ENCODE measurements around the gene TYROBP.

TYROBP gene

GRCh38 chr19:35943321-35944301 is 35.5 kb upstream of the TYROBP start:
- H3K79me2 ChIP-seq (ENCODE audit: insufficient read depth, low read length), result no peaks in the 10 kb centered on the region
- TF ChIP-seq CTCF (IDR thresholded peaks at IDR 0.05; ENCODE audit: insufficient read depth, low read length, poor library complexity, severe bottlenecking) (no peak), EZH2phosphoT487 (conservative IDR thresholded peaks at IDR 0.05; ENCODE audit: low read length) (no peak)
- no peaks in the 10 kb centered on the region for H3K9me3 ChIP-seq (ENCODE audit: insufficient read depth, low read length)
- H3K9me2 ChIP-seq (replicated peaks; ENCODE audit: insufficient read depth, low read length), result no peaks in the 10 kb centered on the region
- no peak overlapping the region for H3K4me3 ChIP-seq (ENCODE audit: insufficient read depth, low read length, poor library complexity, severe bottlenecking)
- H3K27me3 ChIP-seq (ENCODE audit: low read length), result no peaks in the 10 kb centered on the region
- no peaks in the 10 kb centered on the region for H3K36me3 ChIP-seq (ENCODE audit: low read length)
- no peaks in the 10 kb centered on the region for H3F3A ChIP-seq (ENCODE audit: insufficient read depth)
- no peaks in the 10 kb centered on the region for H4K20me1 ChIP-seq (ENCODE audit: low read depth, low read length)
- H3K4me2 ChIP-seq (ENCODE audit: low read depth, low read length, poor library complexity, severe bottlenecking), result no peak overlapping the region
- H2AFZ ChIP-seq (ENCODE audit: low read depth, low read length, severe bottlenecking), result no peak overlapping the region
- no peak overlapping the region for H3K27ac ChIP-seq (ENCODE audit: low read depth, low read length)
- no peak overlapping the region for H3K9ac ChIP-seq (ENCODE audit: low read length)

GRCh38 chr19:35942235-35942634 is 34.1 kb upstream of the TYROBP start:
- no peaks in the 10 kb centered on the region for H3K79me2 ChIP-seq (ENCODE audit: insufficient read depth, low read length)
- H3F3A ChIP-seq (ENCODE audit: insufficient read depth), result no peaks in the 10 kb centered on the region
- H2AFZ ChIP-seq (ENCODE audit: low read depth, low read length, severe bottlenecking), result no peak overlapping the region
- no peaks in the 10 kb centered on the region for H4K20me1 ChIP-seq (ENCODE audit: low read depth, low read length)
- no peak overlapping the region for H3K4me3 ChIP-seq (ENCODE audit: insufficient read depth, low read length, poor library complexity, severe bottlenecking)
- no peak for TF ChIP-seq CTCF (IDR thresholded peaks at IDR 0.05; ENCODE audit: insufficient read depth, low read length, poor library complexity, severe bottlenecking)
- no peak for TF ChIP-seq EZH2phosphoT487 (conservative IDR thresholded peaks at IDR 0.05; ENCODE audit: low read length)
- H3K9ac ChIP-seq (ENCODE audit: low read length), result no peak overlapping the region
- no peaks in the 10 kb centered on the region for H3K9me2 ChIP-seq (replicated peaks; ENCODE audit: insufficient read depth, low read length)
- H3K36me3 ChIP-seq (ENCODE audit: low read length), result no peaks in the 10 kb centered on the region
- no peaks in the 10 kb centered on the region for H3K9me3 ChIP-seq (ENCODE audit: insufficient read depth, low read length)
- no peak overlapping the region for H3K27ac ChIP-seq (ENCODE audit: low read depth, low read length)
- H3K4me2 ChIP-seq (ENCODE audit: low read depth, low read length, poor library complexity, severe bottlenecking), result no peak overlapping the region
- no peaks in the 10 kb centered on the region for H3K27me3 ChIP-seq (ENCODE audit: low read length)

GRCh38 chr19:35940839-35941238 is 32.7 kb upstream of the TYROBP start:
- Histone ChIP-seq H3K9me2 (replicated peaks; ENCODE audit: insufficient read depth, low read length) (no peaks in the 10 kb centered on the region), H3K9ac (ENCODE audit: low read length) (no peak overlapping the region), H3K27ac (ENCODE audit: low read depth, low read length) (no peak overlapping the region)

More at GRCh38 chr19:35940839-35941238, 32.7 kb upstream of the TYROBP start:
- Histone ChIP-seq H4K20me1 (ENCODE audit: low read depth, low read length) (no peaks in the 10 kb centered on the region), H3F3A (ENCODE audit: insufficient read depth) (no peaks in the 10 kb centered on the region), H3K4me3 (ENCODE audit: insufficient read depth, low read length, poor library complexity, severe bottlenecking) (no peak overlapping the region), H3K27me3 (ENCODE audit: low read length) (no peaks in the 10 kb centered on the region), H3K79me2 (ENCODE audit: insufficient read depth, low read length) (no peaks in the 10 kb centered on the region), H3K9me3 (ENCODE audit: insufficient read depth, low read length) (no peaks in the 10 kb centered on the region), H2AFZ (ENCODE audit: low read depth, low read length, severe bottlenecking) (no peak overlapping the region), H3K36me3 (ENCODE audit: low read length) (no peaks in the 10 kb centered on the region), H3K4me2 (ENCODE audit: low read depth, low read length, poor library complexity, severe bottlenecking) (no peak overlapping the region)
- TF ChIP-seq CTCF (IDR thresholded peaks at IDR 0.05; ENCODE audit: insufficient read depth, low read length, poor library complexity, severe bottlenecking) (no peak), EZH2phosphoT487 (conservative IDR thresholded peaks at IDR 0.05; ENCODE audit: low read length) (no peak)

All from SU-DHL-6 (cell line).